Measurements from ENCODE around the gene ZEB2.

Gene ZEB2

GRCh38 chr2:144376926-144377325 is 143.0 kb downstream of the ZEB2 start:
- Histone ChIP-seq H3K27me3 (ENCODE audit: insufficient read depth, low read length, poor library complexity, severe bottlenecking) (no peaks in the 10 kb centered on the region), H3K9me3 (ENCODE audit: insufficient read depth, low read depth, low read length) (no peaks in the 10 kb centered on the region), H3K9ac (ENCODE audit: low read depth, low read length, poor library complexity, severe bottlenecking) (no peak overlapping the region), H3K4me3 (ENCODE audit: low read length, poor library complexity, severe bottlenecking) (no peak overlapping the region), H3K4me2 (ENCODE audit: low read depth, low read length, poor library complexity, severe bottlenecking) (no peak overlapping the region), H3K4me1 (ENCODE audit: insufficient read depth, low read length, poor library complexity, severe bottlenecking) (peaks cover 45% of the 10 kb centered on the region), H3K9me2 (replicated peaks; ENCODE audit: low read depth, low read length) (no peaks in the 10 kb centered on the region), H4K20me1 (ENCODE audit: insufficient read depth, low read length, poor library complexity, severe bottlenecking) (no peaks in the 10 kb centered on the region), H3F3A (ENCODE audit: low read depth) (0 out of 2 replicates have a peak, but pooled peaks cover 3% of the 10 kb centered on the region), H2AFZ (ENCODE audit: low read length) (no peak overlapping the region), H3K36me3 (ENCODE audit: insufficient read depth, low read length) (no peaks in the 10 kb centered on the region), H3K79me2 (ENCODE audit: insufficient read depth, low read length) (no peaks in the 10 kb centered on the region)
- TF ChIP-seq CTCF (conservative IDR thresholded peaks at IDR 0.05; ENCODE audit: low read length): no peak
- no peak for TF ChIP-seq EZH2phosphoT487 (IDR thresholded peaks at IDR 0.05; ENCODE audit: borderline replicate concordance)

GRCh38 chr2:144376460-144376859 is 143.5 kb downstream of the ZEB2 start:
- H2AFZ ChIP-seq (ENCODE audit: low read length): no peak overlapping the region
- H3K27me3 ChIP-seq (ENCODE audit: insufficient read depth, low read length, poor library complexity, severe bottlenecking): no peaks in the 10 kb centered on the region
- 0 out of 2 replicates have a peak, but pooled peaks cover 3% of the 10 kb centered on the region for H3F3A ChIP-seq (ENCODE audit: low read depth)
- H3K4me1 ChIP-seq (ENCODE audit: insufficient read depth, low read length, poor library complexity, severe bottlenecking): peaks cover 45% of the 10 kb centered on the region
- no peaks in the 10 kb centered on the region for H3K79me2 ChIP-seq (ENCODE audit: insufficient read depth, low read length)
- no peaks in the 10 kb centered on the region for H3K9me3 ChIP-seq (ENCODE audit: insufficient read depth, low read depth, low read length)
- TF ChIP-seq CTCF (conservative IDR thresholded peaks at IDR 0.05; ENCODE audit: low read length): no peak
- no peaks in the 10 kb centered on the region for H3K36me3 ChIP-seq (ENCODE audit: insufficient read depth, low read length)
- no peak overlapping the region for H3K4me3 ChIP-seq (ENCODE audit: low read length, poor library complexity, severe bottlenecking)
- H3K4me2 ChIP-seq (ENCODE audit: low read depth, low read length, poor library complexity, severe bottlenecking): no peak overlapping the region
- no peaks in the 10 kb centered on the region for H3K9me2 ChIP-seq (replicated peaks; ENCODE audit: low read depth, low read length)
- H3K9ac ChIP-seq (ENCODE audit: low read depth, low read length, poor library complexity, severe bottlenecking): no peak overlapping the region
- no peaks in the 10 kb centered on the region for H4K20me1 ChIP-seq (ENCODE audit: insufficient read depth, low read length, poor library complexity, severe bottlenecking)

GRCh38 chr2:144374163-144374661 is 145.7 kb downstream of the ZEB2 start:
- Histone ChIP-seq H4K20me1 (ENCODE audit: insufficient read depth, low read length, poor library complexity, severe bottlenecking) (no peaks in the 10 kb centered on the region), H3K9me3 (ENCODE audit: insufficient read depth, low read depth, low read length) (no peaks in the 10 kb centered on the region), H3K9me2 (replicated peaks; ENCODE audit: low read depth, low read length) (no peaks in the 10 kb centered on the region), H3K4me2 (ENCODE audit: low read depth, low read length, poor library complexity, severe bottlenecking) (peak overlapping the region; percentile 20), H2AFZ (ENCODE audit: low read length) (peak overlapping the region; percentile 7; the same call in 1 of the 2 replicates), H3K36me3 (ENCODE audit: insufficient read depth, low read length) (no peaks in the 10 kb centered on the region), H3K4me3 (ENCODE audit: low read length, poor library complexity, severe bottlenecking) (no peak overlapping the region), H3K27me3 (ENCODE audit: insufficient read depth, low read length, poor library complexity, severe bottlenecking) (no peaks in the 10 kb centered on the region), H3F3A (ENCODE audit: low read depth) (0 out of 2 replicates have a peak, but pooled peaks cover 3% of the 10 kb centered on the region), H3K9ac (ENCODE audit: low read depth, low read length, poor library complexity, severe bottlenecking) (peak overlapping the region; percentile 30), H3K4me1 (ENCODE audit: insufficient read depth, low read length, poor library complexity, severe bottlenecking) (peaks cover 65% of the 10 kb centered on the region), H3K79me2 (ENCODE audit: insufficient read depth, low read length) (no peaks in the 10 kb centered on the region)
- TF ChIP-seq CTCF (conservative IDR thresholded peaks at IDR 0.05; ENCODE audit: low read length) (no peak), EZH2phosphoT487 (IDR thresholded peaks at IDR 0.05; ENCODE audit: borderline replicate concordance) (no peak)

Data from Loucy (cell line).